Neural cell (in vitro differentiated cells): Measurements from ENCODE around the gene ST8SIA6.

Source experiments
- EZH2 ChIP-seq: fragments of 200-600, 300-800 bp; shearing (Covaris generic), sonication (generic); IDR thresholded peaks from 2 replicates; pipeline ENCODE4 v1.6.1; 2014; ENCODE audit warnings: antibody characterized with exemption, low read length, borderline replicate concordance, mild to moderate bottlenecking; ENCODE audit not compliant: insufficient read depth, poor library complexity, severe bottlenecking
- MXI1 ChIP-seq: fragments of 450-650 bp; conservative IDR thresholded peaks from 2 replicates; pipeline ENCODE4 v1.6.1; 2014; ENCODE audit warnings: antibody characterized with exemption, mild to moderate bottlenecking; ENCODE audit not compliant: poor library complexity, severe bottlenecking
- POLR2AphosphoS5 ChIP-seq: IDR thresholded peaks from 2 replicates; pipeline ENCODE4 v1.6.1; 2012
- RAD21 ChIP-seq: fragments of 450-650 bp; conservative IDR thresholded peaks from 2 replicates; pipeline ENCODE4 v1.6.1; 2014; ENCODE audit warnings: antibody characterized with exemption, mild to moderate bottlenecking, moderate library complexity
- REST ChIP-seq: IDR thresholded peaks from 2 replicates; pipeline ENCODE4 v1.6.1; 2012; ENCODE audit warnings: borderline replicate concordance
- TAF1 ChIP-seq: IDR thresholded peaks from 2 replicates; pipeline ENCODE4 v1.6.1; 2012; ENCODE audit warnings: low read depth
- TF ChIP-seq, protein P1 (sequence below): fragments of 450-650 bp; IDR thresholded peaks from 2 replicates; pipeline ENCODE4 v1.5.1; 2014; ENCODE audit warnings: antibody characterized with exemption, mild to moderate bottlenecking, moderate library complexity; ENCODE audit not compliant: poor library complexity, severe bottlenecking

DNA sequence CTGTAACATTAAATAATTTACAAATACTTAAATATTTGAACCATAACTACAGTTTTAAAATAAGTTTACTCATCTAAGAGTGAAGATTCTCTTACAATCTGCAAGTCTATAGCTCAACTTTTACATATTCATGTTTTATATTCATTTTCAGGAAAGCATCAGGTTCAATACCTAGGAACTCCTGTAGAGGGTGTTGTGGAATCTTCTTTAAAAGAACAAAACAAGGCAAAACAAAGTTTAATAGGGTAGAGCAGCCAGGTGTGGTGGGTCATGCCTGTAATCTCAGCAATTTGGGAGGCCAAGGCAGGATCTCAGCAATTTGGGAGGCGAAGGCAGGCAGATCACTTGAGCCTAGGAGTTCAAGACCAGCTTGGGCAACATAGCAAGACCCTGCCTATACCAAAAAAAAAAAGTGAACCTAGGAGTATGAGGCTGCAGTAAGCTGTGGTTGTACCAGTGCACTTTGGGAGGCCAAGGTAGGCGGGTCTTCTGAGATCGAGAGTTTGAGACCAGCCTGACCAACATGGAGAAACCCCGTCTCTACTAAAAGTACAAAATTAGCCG, 45.1 kb downstream of the ST8SIA6 start:
- TF ChIP-seq, protein P1, sequence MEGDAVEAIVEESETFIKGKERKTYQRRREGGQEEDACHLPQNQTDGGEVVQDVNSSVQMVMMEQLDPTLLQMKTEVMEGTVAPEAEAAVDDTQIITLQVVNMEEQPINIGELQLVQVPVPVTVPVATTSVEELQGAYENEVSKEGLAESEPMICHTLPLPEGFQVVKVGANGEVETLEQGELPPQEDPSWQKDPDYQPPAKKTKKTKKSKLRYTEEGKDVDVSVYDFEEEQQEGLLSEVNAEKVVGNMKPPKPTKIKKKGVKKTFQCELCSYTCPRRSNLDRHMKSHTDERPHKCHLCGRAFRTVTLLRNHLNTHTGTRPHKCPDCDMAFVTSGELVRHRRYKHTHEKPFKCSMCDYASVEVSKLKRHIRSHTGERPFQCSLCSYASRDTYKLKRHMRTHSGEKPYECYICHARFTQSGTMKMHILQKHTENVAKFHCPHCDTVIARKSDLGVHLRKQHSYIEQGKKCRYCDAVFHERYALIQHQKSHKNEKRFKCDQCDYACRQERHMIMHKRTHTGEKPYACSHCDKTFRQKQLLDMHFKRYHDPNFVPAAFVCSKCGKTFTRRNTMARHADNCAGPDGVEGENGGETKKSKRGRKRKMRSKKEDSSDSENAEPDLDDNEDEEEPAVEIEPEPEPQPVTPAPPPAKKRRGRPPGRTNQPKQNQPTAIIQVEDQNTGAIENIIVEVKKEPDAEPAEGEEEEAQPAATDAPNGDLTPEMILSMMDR = no peak
- no peak for TF ChIP-seq RAD21
- TF ChIP-seq EZH2 = no peak
- TF ChIP-seq TAF1 = no peak
- TF ChIP-seq POLR2AphosphoS5 = no peak
- TF ChIP-seq REST = no peak
- no peak for TF ChIP-seq MXI1
